GM18858 (cell line): ENCODE results near the gene GFRA4.

Source experiments
- ATAC-seq: cut with Tn5 transposase; IDR thresholded peaks from one replicate; pipeline ENCODE4 v1.9.1; 2021; ENCODE audit not compliant: unreplicated experiment

The GFRA4 gene

DNA sequence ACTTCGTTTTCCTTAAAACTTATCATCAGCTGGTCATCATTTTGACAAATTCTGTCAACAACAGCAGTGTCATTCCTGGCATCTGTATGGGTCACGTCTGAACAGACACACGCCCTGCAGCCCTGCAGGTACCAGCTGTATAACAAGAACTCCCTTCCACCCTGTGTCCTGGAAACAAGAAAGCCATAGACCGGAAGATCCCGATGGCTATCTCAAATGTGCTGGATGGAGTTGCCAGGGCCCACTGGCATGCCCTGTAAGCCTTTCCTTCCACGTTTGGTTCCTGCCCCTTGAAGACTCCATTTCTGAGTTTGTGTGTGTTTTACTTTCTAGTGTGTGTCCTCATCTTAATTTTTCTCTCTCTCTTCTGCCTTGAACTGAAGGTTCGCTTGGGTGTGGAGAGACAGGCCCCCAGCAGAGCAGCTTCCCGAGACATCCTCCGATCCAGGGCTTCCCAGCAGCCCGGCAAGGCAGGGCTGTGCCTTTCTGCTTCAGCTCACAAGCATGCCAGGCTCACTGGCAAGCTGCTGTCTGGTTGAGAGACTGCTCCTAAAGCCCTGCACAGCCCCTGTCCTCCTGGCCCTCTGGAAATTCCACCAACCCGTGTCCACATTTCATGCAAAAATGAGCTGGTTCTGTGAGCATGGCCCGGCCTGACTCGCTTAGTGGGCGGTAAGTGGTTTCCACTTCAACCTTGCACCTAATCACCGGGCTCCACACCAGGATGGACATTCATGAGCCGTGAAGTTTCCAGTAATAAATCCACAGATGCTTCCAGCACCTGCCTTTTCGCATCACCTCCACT lies 8.7 kb downstream of the GFRA4 start:
- no peak for ATAC-seq

DNA sequence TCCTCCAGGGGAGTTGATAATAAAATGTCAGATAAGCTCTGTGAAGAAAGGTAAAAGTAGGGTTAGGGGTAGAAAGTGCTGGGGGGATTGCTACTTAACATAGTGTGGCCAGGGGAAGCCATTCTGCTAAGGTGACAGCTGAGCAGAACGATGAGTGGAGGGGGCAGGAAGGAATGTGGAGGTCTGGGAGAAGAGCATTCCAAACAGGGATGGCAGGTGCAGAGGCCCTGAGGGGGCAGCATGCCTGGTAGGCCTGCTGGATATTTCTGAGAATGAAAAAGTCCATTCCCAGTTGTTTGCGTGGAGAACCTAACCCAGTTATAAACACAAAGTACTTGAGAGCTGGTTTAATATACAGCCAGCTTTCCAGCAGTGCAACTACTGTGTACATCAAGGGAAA lies 9.3 kb downstream of the GFRA4 start:
- no peak for ATAC-seq

DNA sequence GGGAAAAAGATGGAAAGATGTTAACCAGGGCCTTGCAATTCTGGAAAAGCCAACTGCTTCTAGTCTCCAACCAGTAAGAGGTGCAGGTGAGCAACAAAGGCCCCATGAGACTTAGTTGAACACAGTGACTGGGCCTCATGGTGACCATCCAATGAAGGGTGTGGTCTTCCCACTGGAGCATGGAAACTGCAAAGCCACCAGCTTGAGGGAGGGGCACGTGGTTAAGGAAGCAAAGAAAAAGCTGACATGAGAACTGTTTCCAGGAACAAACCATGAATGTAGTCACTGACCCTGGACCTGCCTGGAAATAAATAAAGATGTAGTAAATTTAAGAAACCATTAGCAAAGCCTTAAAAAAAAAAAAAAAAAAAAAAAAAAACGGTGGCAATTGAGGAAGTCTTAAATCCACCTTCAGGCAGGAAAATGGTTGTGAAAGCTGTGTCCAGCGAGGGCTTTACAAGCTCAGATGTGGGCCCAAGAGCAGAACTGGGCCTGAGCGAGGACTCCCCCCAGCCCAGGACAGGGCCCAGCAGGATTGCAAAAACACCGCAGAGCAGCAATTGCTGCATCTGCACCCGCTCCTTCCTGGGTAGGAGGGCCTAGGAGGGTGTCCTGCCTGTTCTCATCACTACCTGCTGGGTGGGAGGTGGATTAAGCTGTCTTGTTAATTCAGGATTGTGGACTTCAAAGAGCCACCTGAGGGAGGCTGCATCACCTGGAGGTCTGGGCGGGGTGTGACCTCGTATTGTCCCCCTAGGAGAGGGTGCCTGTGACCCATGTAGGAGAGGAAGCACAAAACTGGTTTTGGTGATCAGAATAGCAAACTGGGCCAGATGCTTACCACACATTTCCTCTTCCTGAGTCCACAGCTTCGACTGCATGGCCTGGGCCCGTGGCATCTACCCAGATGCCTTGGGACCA lies 10.3 kb downstream of the GFRA4 start:
- no peak for ATAC-seq

DNA sequence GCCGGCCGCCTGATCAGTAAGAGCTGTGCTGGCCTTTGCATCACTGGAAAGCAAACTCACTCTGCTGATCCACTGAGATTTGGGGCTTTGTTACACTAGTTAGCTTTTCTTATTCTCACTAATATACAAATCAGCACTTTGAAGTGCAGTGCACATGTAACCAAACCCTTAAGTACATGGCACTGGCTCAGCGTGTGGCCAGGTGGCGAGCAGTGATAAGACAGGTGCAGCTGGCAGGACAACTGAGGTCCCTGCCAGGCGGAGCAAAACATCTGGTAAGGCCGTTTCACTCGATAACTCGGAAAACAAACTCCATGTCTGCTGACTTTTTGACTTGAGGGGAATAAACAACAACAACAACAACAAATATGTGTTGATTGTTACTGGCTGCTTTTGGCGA lies 11.0 kb downstream of the GFRA4 start:
- ATAC-seq, result no peak

DNA sequence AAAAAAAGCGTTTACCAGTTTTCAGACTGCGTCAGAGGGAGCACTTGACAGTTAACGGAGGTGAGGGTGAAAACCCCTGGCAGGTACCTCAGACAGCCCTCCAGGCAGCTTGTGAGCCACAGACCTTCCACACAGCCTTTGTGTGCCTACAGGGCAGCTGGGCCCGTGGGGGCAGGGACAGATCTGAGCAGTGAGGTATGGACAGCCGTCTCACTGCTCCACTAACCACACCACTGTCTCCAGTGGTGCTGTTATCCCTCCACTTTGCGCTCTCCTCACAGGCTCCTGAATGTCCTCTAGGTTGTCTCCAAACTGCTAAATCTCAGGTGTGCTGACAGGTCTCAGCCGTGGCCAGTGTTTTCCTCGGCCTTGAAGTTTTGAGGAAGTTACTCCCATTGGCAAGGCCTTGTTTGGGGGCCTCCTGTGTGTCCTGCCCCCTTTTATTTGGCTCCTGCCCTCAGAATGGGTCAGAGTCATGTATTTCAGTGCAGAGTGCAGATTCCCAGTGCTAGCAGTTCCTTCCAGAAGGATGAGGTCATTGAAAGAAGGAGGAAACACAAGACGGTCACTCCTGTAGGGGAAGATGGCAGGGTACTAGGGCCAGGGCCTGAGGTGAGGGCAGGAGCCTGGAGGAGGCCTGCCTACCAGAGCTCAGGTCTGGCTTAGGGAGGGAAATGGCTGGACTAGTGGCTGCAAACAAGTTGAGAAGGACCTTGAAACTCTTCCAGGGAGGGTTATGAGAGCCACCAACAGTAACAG lies 11.8 kb downstream of the GFRA4 start:
- no peak for ATAC-seq

DNA sequence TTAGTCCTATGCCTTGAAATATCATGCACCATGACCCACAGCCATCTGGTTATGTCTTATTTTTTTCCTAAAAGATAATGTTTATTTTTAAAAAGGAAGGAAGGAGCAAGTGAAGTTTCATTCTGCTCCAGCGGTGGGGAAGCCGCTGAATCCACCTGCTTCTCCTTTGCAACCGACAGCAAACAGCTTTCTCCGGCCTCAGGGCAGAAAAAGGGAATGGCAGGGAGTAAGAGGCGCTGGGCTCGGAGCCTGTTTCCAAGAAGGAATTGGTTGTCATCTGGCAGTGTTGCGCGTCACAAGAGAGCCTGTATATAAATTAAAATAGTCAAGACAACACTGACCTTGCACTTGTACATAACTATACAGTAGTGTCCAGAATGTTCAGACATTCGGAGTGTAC lies 14.2 kb downstream of the GFRA4 start:
- no peak for ATAC-seq

DNA sequence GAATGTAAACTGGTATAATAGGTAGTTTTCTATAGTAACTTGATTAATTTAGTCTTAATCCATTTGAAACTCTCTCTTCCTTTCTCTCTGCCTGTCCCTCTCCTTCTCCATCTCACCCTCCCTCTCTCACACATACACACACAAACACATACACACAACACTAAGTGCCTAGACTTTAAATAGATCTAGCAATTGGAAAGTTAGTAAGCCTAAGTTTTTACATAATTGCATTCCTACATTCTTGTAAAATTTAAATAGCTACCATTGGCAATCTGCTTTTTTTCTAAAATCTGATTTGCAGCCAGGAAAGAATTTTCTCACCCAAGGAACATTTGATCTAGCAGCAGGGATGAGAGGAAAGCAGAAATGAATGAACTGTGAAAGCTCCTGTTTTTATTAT lies 15.7 kb downstream of the GFRA4 start:
- no peak for ATAC-seq

DNA sequence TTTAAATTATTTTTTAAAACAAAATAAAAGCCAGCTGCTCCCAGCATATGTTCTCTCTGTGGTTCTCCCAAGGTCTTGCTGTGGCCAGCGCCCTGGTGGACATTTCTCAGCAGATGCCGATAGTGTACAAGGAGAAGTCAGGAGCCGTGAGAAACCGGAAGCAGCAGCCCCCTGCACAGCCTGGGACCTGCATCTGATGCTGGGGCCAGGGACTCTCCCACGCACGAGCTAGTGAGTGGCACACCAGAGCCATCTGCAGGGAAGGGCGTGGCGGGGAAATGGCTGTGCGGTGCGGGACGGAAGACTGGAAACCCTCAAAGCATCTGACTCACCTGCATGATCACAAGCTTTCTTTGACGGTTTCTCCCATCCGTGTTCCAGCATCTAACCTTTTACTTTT lies 16.5 kb downstream of the GFRA4 start:
- ATAC-seq, result no peak

DNA sequence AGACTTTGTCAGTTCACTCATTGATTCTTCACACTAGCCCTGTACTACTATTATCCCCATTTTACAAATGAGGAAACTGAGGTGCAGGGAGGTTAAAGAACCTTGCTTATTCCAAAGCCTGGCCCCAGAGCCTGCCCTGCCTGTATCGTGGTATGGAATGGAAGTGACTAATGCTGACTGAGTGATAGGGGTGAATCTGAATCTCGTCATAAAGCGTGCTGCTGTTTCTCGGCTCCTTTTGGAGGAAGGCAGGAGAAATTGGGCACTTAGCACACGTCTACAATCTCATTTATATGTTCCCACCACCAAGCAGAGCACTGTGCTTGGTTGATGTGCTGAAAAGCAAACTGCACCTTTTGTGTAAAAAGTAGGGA lies 17.1 kb downstream of the GFRA4 start:
- ATAC-seq, result no peak

DNA sequence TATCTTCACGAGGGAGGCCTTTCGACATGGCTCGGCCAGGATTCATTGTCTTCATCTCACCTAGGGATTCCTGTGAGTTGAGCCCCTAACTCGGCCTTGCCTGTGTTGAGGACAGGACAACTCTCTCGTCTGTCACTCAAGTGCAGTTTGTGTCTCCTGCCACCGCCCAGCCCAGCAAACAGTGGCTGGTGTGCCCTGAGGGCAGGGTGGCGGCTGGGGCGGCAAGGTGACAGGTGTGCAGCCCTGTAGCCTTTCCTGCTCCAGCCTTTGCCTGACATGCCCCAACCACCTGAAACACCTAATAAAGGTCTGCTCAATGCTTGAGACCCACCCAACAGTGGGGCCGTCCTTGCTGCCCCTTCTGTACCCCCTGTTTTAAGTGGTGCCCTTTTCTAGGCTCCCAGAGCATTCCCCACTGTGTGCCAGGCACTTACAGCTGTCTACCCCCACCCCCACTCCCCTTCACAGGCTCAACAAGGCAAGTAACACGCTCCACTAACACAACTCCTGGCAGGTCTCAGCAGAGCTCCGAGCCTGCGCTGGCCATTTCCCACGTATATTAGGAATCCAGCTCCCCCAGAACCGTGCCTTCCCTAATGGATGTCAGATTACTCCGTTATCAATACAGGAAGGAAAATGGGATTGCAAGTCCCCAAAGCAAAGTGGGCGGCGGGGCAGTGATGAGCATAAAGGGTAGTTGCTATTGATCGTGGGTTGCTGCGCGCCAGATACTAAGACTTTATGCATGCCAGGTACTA lies 17.7 kb downstream of the GFRA4 start:
- no peak for ATAC-seq

DNA sequence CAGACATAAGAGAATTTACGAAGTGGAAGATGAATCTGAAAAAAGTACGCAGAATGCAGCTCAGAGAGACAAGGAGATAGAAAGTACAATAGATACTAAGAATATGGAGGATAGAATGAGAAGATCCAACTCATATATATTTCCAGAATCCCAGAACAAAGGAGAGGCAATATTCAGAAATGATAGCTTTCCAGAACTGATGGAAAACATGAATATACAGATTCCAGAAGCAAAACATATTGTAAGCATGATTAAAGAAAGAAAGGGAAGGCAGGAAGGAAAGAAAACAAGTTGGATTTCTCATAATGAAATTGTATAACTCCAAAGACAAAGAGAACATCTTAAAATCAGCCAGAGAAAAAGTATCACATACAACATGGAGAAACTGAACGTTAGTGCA lies 22.9 kb downstream of the GFRA4 start:
- no peak for ATAC-seq

DNA sequence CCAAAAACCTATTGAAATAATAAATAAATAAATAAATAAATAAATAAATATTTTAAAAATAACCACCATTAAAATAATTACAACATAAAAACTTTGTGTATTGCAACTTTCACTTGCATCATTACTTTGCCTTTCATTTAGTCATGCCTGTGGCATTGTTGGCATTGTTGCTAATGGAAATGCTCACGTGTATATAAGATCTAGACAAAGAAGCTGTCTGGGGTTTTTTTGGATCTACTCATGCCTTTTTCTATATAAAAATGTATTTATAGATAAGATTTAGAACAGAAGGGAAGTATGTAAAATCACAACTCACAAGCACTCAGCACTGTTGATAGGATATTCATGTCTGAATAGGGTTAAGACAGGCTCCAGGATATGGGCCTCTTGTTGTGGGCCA lies 27.9 kb downstream of the GFRA4 start:
- no peak for ATAC-seq

DNA sequence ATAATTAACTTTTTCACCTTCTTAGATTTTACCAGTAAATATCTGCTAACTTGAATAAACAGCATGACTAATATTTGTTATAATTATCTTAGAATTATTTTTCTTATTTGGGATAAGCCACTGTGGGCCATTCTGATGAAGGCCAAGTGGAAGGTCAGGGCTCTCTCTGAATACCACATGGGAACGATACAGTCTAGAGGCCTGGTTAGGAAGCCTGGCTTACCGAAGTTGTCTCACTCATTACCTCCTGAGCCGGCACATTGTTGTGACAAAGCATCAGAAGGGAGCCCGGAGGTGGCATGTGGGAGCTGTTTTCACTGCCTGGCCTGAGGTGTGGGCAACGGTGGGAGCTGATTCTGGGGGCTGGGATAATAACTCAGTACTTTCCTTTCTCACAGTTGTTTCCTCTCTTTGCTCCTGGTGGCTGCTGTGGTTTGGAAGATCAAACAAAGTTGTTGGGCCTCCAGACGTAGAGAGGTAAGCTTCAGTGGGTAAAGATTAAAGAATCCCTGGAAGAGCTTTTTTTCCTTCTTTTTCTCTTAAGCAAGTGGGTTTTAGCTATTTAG lies 29.2 kb downstream of the GFRA4 start:
- ATAC-seq, result no peak

DNA sequence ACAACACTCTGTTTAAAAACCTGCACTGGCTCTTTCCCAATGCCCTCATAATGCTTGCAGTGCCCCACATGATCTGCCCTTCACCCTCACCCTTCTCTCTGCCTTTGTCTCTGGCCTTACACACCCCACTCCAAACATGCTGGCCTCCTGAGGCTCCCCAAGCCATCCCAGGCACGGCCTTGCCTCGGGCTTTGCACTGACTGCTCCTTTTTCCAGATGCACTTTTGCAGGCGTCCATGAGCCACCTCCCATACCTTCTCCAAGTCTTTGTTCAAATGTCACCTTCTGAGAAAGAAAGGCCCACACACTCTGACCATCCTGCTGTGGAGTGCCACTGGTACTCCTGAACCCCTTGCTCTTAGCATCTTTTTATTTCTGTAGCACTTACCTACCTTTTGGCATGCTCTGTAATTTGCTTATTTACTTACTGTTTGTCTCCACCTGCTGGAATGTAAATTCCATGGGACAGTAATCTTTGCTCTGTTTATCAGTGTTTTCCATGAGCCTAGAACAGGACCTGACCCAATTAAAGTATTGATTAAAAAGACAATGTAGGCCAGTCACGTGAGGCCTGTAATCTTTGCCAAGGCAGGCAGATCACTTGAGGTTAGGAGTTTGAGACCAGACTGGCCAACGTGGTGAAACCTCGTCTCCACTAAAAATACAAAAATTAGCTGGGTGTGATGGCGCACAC lies 30.7 kb downstream of the GFRA4 start:
- ATAC-seq, result no peak

DNA sequence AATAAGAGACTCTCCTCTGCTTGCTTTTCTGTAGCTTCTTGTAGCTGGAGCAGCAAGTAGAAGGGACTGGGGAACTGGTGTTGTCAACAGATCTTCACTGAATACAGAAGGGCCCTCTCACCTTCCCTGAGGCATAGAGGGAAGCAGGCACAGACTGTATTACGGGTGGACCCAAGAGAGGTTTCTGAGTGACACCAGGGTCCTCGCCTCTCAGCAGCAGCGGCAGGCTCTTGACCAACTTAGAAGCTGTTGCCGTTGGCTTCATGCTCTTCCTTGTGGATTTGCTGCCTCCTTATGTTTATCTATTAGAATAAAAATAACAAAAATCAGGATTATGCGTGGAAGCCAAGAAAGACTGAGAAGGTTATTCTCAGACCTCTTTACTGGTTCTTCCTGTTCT lies 31.7 kb downstream of the GFRA4 start:
- no peak for ATAC-seq

DNA sequence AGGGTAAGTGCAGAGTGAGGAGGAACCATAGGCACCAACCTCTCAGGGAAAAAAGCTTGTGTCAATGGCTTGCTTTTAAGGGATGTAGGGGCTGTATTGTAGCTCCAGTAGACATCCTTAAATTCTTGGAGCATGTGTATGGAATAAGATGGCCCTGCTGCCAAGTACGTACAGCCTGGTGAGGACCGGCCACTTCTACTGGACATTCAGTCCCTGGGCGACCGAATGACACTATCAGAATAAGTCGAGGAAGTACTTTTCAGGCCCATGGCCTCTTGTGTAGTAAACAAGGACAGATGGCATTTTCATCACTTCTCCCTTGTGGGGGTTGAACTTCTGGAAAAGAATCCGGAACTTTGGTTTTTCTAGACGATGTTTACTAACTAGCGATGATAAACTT lies 32.8 kb downstream of the GFRA4 start:
- no peak for ATAC-seq

DNA sequence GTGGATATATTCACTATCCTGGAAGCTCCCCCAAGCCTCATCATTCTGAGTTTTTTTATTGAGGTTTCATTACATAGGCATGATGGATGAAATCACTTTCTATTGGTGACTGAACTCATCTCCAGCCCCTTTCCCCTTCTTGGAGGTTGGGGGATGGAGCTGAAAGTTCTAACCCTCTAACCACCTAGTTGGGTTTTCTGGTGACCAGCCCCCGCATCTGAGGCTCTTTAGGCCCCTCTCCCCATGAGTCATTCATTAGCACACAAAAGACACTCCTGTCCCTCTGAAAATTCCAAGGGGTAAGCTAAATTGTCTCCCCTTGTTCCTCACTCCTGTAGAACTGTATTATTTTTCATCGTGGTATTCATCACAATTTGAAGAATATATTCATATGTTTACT lies 33.3 kb downstream of the GFRA4 start:
- ATAC-seq, result no peak

DNA sequence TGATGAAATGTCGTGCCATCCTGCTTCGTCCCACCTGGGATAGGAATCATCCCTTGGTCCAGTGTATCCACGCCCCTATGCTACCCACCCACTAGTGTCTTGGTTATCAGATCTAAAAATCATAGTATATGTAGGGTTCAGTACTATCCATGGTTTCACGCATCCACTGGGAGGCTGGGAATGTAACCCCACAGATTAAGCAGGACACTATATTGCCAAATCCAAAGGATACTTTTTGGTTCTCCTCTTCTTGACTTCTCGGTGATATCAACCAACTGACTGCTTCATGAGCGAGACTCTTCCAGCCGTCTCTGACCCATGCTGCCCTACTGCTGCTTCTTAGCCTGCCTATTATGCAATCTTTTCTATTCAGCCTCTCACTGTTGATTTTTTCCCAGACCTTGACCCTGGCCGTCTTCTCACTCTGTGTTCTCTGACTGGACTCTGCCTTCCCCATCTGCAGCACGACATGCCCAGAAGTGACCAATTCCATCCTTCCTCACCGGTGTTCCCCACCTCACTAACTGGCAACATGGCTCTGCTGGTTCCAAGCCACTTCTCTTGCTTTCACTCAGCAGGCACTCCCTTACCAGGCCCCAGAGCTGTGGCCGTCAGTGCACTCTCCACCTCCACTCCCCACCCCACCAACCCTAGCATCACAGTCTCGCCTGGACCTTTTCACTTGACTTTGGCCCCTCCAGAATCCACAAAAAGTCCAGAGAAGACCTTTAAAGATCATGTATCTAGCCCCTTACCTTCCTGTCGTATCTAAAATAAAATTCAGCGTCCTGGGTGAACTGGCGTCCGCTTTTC lies 34.5 kb downstream of the GFRA4 start:
- ATAC-seq, result no peak

DNA sequence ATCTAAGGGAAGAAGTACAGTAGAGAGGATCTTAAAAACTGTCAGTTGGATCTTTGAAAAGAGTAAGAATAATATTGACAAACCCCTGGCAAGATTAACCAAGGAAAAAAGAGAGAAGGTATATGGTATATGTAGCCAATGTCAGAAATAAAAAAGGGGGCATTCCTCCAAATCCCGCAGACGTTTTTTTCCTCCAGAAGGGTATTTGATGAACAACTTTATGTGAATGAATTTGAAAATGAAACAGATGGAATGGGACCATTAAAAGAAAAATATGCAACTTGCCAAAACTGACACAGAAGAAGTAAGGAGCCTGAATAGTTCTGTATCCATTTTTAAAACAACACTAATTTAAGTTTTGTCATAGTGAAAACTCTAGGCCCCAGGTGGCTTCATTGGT lies 35.7 kb downstream of the GFRA4 start:
- no peak for ATAC-seq
